GM21528 (cell line): ENCODE results near the gene GCK.

Experiments used
- ATAC-seq: cut with Tn5 transposase; IDR thresholded peaks from one replicate; pipeline ENCODE4 v1.9.1; 2021; ENCODE audit warnings: mild to moderate bottlenecking, moderate library complexity; ENCODE audit not compliant: unreplicated experiment, low FRiP score

Gene GCK

GRCh38 chr7:44189286-44189992 lies at the start of gene GCK:
Gene GCK (minus strand): TSS chr7:44189439. CDS start chr7:44188953, 486 bp downstream.
- no peak for ATAC-seq

- ATAC-seq, result no peak
These were observed 49.0 kb upstream of the GCK start for GRCh38 chr7:44238116-44238695.

- no peak for ATAC-seq
These were observed 48.5 kb upstream of the GCK start for GRCh38 chr7:44237696-44238095.

- no peak for ATAC-seq
These were observed 47.1 kb upstream of the GCK start for GRCh38 chr7:44236333-44236728.

- ATAC-seq, result no peak
These were observed 46.5 kb upstream of the GCK start for GRCh38 chr7:44235582-44236332.

GRCh38 chr7:44235066-44235465 lies 45.8 kb upstream of the GCK start:
- no peak for ATAC-seq

GRCh38 chr7:44232901-44233715 lies 43.9 kb upstream of the GCK start:
- no peak for ATAC-seq

- ATAC-seq, result no peak
These were observed 43.2 kb upstream of the GCK start for GRCh38 chr7:44232396-44232795.

- no peak for ATAC-seq
These were observed 41.8 kb upstream of the GCK start for GRCh38 chr7:44231088-44231487.

- no peak for ATAC-seq
These were observed 41.0 kb upstream of the GCK start for GRCh38 chr7:44230286-44230685.

- ATAC-seq, result no peak
These were observed 40.4 kb upstream of the GCK start for GRCh38 chr7:44229546-44230105.

GRCh38 chr7:44228571-44229350 lies 39.5 kb upstream of the GCK start:
- ATAC-seq, result no peak

- ATAC-seq, result no peak
These were observed 38.7 kb upstream of the GCK start for GRCh38 chr7:44227911-44228310.

GRCh38 chr7:44226396-44226753 lies 37.1 kb upstream of the GCK start:
- no peak for ATAC-seq

- ATAC-seq, result no peak
These were observed 36.5 kb upstream of the GCK start for GRCh38 chr7:44225566-44226395.

GRCh38 chr7:44224974-44225565 lies 35.8 kb upstream of the GCK start:
- no peak for ATAC-seq

GRCh38 chr7:44224080-44224973 lies 35.1 kb upstream of the GCK start:
- no peak for ATAC-seq
